ENCODE results near the gene BARX1.
"Not testable (repeated sequence)": the region's sequence is repeated elsewhere in the genome, so short reads cannot be mapped to it uniquely, and the experiment has no call there.

Gene BARX1

DNA sequence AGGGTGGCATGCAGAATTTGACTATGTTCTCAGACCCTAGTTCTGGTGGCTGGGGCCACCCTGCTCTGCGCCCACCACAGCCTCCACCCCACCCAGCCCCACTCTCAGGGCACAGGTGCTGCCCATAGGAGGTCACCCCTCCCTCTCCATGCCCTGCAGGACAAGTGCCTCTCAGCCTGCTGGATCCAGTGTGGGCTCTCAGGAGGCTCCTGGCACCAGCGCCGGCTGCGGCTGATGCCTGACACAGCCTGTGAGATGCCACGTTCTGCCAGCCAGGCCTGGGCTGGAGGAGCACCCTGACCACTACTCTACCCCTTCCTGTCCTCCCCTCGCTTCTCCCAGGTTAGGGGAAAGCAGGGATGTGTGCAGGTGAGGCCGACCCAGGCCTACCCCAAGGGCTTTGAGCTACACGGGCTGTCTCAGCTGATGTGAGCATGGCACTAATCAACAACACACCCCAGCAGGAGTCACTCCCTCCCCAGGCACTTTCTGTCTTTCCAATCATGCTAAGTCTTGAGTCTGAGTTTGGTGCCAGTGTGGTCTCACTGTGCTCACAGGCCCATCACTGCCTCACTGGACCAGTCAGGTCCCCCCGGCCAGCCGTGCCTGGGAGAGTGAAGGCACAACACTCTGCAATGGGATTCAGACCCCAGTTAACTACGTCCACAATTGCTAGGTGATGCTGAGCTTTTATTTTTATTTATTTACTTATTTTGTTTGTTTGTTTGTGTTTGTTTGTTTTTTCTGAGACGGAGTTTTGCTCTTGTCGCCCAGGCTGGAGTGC lies 12.1 kb upstream of the BARX1 start:
- Histone ChIP-seq H3K36me3 (ENCODE audit: control insufficient read depth, insufficient read depth, low read length) (no peaks in the 10 kb centered on the region), H3K4me3 (ENCODE audit: insufficient read depth, low read depth, low read length) (no peak overlapping the region), H3K9me3 (ENCODE audit: control insufficient read depth, low read length) (no peaks in the 10 kb centered on the region), H3K27me3 (ENCODE audit: control insufficient read depth, insufficient read depth, low read length, poor library complexity, severe bottlenecking) (peaks cover 8% of the 10 kb centered on the region), H3K4me1 (ENCODE audit: control insufficient read depth, insufficient read depth, low read length) (no peaks in the 10 kb centered on the region), H3K27ac (ENCODE audit: insufficient read depth, low read depth, low read length, poor library complexity, severe bottlenecking) (no peak overlapping the region)
- WGBS, 2 experiments, result 91 to 93% methylated on average over 13 of the region's 13 CpGs

DNA sequence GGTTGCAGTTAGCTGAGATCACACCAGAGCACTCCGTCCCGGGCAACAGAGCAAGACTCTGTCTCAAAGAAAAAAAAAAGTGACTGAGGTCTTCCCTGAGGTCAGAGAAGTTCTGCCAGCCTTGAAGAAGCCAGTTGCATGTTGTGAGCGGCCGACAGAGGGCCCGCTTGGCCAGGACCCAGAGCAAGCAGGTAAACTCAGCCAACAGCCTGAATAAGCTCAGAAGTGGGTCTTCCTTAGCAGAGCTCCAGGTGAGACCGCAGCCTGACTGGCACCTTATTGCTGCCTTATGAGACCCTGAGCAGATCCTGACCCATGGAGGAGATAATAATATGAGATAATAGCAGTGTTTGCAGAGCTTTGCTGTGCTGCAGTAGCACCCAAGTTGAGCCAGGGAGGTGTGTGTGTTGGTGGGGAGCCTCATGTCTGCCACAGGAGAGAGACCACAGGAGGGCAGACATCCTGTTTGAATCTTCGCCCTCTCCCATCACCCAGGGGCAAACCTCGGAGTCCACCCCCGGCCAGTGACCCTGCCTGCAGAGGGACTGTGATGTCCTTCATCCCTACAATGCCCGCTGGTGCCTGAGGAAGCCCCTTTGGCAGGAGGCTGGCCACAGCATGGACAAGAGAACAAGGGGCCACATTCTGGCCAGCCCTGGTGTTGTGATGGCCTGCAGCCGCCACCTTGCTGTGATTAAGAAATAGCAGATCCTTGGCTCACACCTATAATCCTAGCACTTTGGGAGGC lies 10.8 kb upstream of the BARX1 start:
- 78 to 82% methylated on average over 11 of the region's 11 CpGs for WGBS, 2 experiments

DNA sequence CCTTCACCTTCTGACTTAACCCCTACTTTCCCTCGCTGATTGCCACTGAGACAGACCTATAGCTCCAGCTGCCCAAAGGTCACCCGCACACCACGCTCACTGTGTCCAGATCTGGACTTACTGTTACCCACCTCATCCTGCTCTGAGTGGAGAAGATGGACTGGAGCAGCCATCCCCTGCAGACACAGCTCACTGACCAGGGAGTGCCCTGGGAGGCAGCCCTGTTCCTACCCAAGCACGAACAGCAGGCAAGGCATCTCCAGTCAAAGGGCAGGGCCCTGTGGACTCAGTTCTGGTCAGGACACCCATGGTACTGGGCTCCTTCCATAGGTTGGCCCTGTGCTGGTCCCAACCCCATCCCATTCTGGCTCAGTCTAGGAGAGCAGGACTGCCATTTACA lies 9.5 kb upstream of the BARX1 start:
- Histone ChIP-seq H3K36me3 (ENCODE audit: control insufficient read depth, insufficient read depth, low read length) (no peaks in the 10 kb centered on the region), H3K9me3 (ENCODE audit: control insufficient read depth, low read length) (no peaks in the 10 kb centered on the region), H3K27ac (ENCODE audit: insufficient read depth, low read depth, low read length, poor library complexity, severe bottlenecking) (no peak overlapping the region), H3K4me3 (ENCODE audit: insufficient read depth, low read depth, low read length) (no peak overlapping the region), H3K27me3 (ENCODE audit: control insufficient read depth, insufficient read depth, low read length, poor library complexity, severe bottlenecking) (peaks cover 33% of the 10 kb centered on the region), H3K4me1 (ENCODE audit: control insufficient read depth, insufficient read depth, low read length) (no peaks in the 10 kb centered on the region)
- WGBS, 2 experiments, result 91 to 94% methylated on average over 4 of the region's 4 CpGs

More for the DNA sequence above, 10.8 kb upstream of the BARX1 start:
- no peak overlapping the region for H3K27ac ChIP-seq (ENCODE audit: insufficient read depth, low read depth, low read length, poor library complexity, severe bottlenecking)
- no peaks in the 10 kb centered on the region for H3K4me1 ChIP-seq (ENCODE audit: control insufficient read depth, insufficient read depth, low read length)
- H3K36me3 ChIP-seq (ENCODE audit: control insufficient read depth, insufficient read depth, low read length), result no peaks in the 10 kb centered on the region
- H3K27me3 ChIP-seq (ENCODE audit: control insufficient read depth, insufficient read depth, low read length, poor library complexity, severe bottlenecking), result peaks cover 20% of the 10 kb centered on the region
- no peak overlapping the region for H3K4me3 ChIP-seq (ENCODE audit: insufficient read depth, low read depth, low read length)
- H3K9me3 ChIP-seq (ENCODE audit: control insufficient read depth, low read length), result no peaks in the 10 kb centered on the region

DNA sequence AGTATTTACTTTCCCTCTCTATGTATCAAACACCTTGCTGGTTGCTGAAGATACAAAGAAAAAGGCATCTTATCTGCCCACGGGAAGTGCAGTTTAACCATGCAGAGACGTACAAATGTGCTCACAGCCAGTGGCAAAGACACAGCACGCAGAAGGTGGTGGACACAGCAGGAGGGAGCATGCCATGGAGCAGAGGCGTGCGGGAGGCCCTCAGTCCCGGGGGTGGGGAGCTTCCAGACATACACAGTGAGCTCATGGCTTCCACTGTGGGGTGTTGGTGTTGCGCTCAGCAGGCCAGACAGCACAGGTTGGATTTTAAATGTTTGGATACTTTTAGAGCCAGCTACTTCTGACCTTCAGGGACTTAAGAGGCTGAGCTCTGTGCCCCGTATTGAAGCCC lies 8.8 kb upstream of the BARX1 start:
- Histone ChIP-seq H3K36me3 (ENCODE audit: control insufficient read depth, insufficient read depth, low read length) (no peaks in the 10 kb centered on the region), H3K27ac (ENCODE audit: insufficient read depth, low read depth, low read length, poor library complexity, severe bottlenecking) (no peak overlapping the region), H3K4me1 (ENCODE audit: control insufficient read depth, insufficient read depth, low read length) (peaks cover 5% of the 10 kb centered on the region), H3K27me3 (ENCODE audit: control insufficient read depth, insufficient read depth, low read length, poor library complexity, severe bottlenecking) (peaks cover 40% of the 10 kb centered on the region), H3K4me3 (ENCODE audit: insufficient read depth, low read depth, low read length) (no peak overlapping the region), H3K9me3 (ENCODE audit: control insufficient read depth, low read length) (no peaks in the 10 kb centered on the region)
- 49 to 54% methylated on average over 8 of the region's 8 CpGs for WGBS, 2 experiments

DNA sequence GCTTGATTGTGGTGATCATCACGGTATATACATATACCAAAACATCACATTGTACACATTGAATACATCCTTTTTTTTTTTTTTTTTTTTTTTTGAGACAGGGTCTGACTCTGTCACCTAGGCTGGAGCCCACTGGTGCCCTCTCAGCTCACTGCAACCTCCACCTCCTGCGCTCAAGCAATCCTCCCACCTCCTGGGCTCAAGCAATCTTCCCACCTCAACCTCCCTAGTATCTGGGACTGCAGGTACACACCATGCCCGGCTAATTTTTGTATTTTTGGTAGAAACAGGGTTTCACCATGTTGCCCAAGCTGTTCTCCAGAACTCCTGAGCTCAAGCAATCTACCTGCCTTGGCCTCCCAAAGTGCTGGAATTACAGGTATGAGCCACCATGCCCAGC lies 8.3 kb upstream of the BARX1 start:
- H3K9me3 ChIP-seq (ENCODE audit: control insufficient read depth, low read length); H3K36me3 ChIP-seq (ENCODE audit: control insufficient read depth, insufficient read depth, low read length); H3K4me3 ChIP-seq (ENCODE audit: insufficient read depth, low read depth, low read length); H3K27ac ChIP-seq (ENCODE audit: insufficient read depth, low read depth, low read length, poor library complexity, severe bottlenecking); H3K4me1 ChIP-seq (ENCODE audit: control insufficient read depth, insufficient read depth, low read length): not testable (repeated sequence)
- WGBS, 2 experiments, result 60 to 74% methylated on average over 3 of the region's 3 CpGs
- peaks cover 45% of the 10 kb centered on the region for H3K27me3 ChIP-seq (ENCODE audit: control insufficient read depth, insufficient read depth, low read length, poor library complexity, severe bottlenecking)

DNA sequence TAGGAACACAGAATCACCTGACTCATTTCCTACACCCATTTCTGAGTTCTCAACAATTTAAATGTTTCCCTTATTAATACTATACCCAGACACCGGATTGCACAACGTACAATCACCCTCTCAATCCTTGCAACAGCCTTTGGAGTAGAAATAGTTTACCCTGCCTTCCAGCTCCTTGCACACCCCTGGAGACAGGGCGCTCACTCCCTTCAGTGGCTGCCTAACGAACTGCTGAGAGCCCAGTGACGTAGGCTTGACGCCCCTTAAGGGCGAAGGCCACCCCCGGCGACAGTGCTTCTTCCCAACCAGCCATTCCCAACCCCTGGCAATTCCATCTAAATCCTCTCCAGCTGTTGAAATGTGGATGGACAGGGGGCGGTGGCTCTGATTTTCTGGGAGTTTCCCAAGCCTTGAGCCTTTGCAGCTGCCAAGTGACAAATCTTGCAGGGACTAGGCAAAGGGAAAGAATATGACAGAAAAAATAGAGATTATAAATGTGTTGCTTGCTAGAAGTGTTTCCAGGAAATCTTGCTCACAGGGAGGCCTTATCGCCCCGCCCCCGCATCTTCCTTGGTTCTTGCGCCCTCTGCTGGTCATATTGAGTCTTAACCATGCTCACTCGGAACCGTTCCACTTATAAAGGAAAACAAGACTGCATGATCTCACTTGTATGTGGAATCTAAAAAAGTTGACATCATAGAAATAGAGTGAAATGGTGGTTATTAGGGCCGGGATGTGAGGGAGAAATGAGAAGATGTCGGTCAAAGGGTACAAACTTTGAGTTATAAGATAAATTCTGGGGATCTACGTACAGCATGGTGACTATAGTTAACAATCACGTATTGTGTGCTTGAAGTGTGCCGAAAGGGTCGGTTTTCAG lies 7.6 kb upstream of the BARX1 start:
- H3K27me3 ChIP-seq (ENCODE audit: control insufficient read depth, insufficient read depth, low read length, poor library complexity, severe bottlenecking), result peaks cover 52% of the 10 kb centered on the region
- H3K27ac ChIP-seq (ENCODE audit: insufficient read depth, low read depth, low read length, poor library complexity, severe bottlenecking), result no peak overlapping the region
- peaks cover 15% of the 10 kb centered on the region for H3K4me1 ChIP-seq (ENCODE audit: control insufficient read depth, insufficient read depth, low read length)
- H3K36me3 ChIP-seq (ENCODE audit: control insufficient read depth, insufficient read depth, low read length), result no peaks in the 10 kb centered on the region
- WGBS, 2 experiments, result 28 to 31% methylated on average over 22 of the region's 22 CpGs
- no peaks in the 10 kb centered on the region for H3K9me3 ChIP-seq (ENCODE audit: control insufficient read depth, low read length)
- no peak overlapping the region for H3K4me3 ChIP-seq (ENCODE audit: insufficient read depth, low read depth, low read length)

DNA sequence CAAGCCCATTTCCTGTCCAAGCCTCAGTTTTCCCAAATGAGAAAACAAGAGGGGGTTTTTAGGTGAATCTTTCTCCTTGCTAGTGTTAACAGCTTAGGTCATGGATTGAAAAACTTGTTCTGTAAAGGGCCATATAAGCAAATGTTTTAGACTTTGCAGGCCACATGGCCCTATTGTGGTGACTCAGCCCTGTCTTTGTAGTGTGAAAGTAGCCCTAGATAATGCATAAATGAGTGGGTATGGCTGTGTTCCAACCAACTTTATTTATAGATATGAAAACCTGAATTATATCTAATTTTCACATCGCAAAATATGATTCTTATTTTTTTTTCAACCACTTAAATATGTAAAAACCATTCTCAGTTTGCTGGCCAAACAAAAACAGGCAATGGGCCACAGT lies 6.9 kb upstream of the BARX1 start:
- Histone ChIP-seq H3K9me3 (ENCODE audit: control insufficient read depth, low read length) (no peaks in the 10 kb centered on the region), H3K27ac (ENCODE audit: insufficient read depth, low read depth, low read length, poor library complexity, severe bottlenecking) (no peak overlapping the region), H3K27me3 (ENCODE audit: control insufficient read depth, insufficient read depth, low read length, poor library complexity, severe bottlenecking) (peaks cover 60% of the 10 kb centered on the region), H3K36me3 (ENCODE audit: control insufficient read depth, insufficient read depth, low read length) (no peaks in the 10 kb centered on the region), H3K4me1 (ENCODE audit: control insufficient read depth, insufficient read depth, low read length) (peaks cover 15% of the 10 kb centered on the region), H3K4me3 (ENCODE audit: insufficient read depth, low read depth, low read length) (no peak overlapping the region)
- WGBS, 2 experiments, result 68 to 82% methylated on average over 1 of the region's 1 CpG

DNA sequence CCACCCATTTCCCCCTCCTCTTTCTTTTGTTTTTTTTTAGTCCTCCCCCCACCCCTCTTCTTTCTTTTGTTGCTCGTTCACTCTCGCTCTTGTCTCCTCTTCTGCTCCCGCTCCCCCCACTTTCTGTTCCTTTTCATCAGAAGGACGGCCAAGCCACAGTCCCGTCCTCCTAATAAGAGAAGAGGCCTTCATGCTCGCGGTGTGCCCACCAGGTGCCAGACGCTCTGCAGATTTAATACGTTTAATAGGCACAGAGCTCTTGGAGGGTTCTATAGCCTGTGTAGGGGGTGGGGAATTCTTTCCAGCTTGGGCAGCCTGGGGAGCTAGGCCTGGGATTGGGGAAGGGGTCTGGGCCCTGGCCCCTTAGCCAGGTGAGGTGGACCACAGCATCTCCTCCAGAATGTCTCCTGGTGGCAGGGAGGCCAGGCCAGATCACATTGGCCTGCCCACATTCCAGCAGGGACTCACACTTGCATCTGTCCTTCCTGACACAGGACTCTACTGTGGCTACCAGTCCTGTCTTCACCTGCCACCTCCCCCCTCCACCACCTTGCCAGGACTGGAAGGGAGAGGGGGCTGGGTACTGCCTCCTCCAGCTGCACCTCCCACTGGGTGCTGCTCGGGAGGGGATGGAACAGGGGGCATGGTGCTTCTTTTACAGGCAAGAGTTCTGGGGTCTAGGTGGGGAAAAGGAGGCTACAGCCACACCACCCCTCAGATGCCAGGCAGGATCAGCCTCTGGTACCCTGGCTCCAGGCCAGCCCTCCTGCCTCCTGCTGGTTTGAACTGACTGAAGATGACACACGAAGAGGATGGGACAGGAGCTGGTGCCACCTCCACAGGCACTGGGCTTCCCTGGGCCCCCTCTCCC lies 6.1 kb upstream of the BARX1 start:
- no peak overlapping the region for H3K27ac ChIP-seq (ENCODE audit: insufficient read depth, low read depth, low read length, poor library complexity, severe bottlenecking)
- peaks cover 68% of the 10 kb centered on the region for H3K27me3 ChIP-seq (ENCODE audit: control insufficient read depth, insufficient read depth, low read length, poor library complexity, severe bottlenecking)
- WGBS, 2 experiments, result 11 to 13% methylated on average over 11 of the region's 11 CpGs
- no peak overlapping the region for H3K4me3 ChIP-seq (ENCODE audit: insufficient read depth, low read depth, low read length)
- no peaks in the 10 kb centered on the region for H3K9me3 ChIP-seq (ENCODE audit: control insufficient read depth, low read length)
- peaks cover 15% of the 10 kb centered on the region for H3K4me1 ChIP-seq (ENCODE audit: control insufficient read depth, insufficient read depth, low read length)
- H3K36me3 ChIP-seq (ENCODE audit: control insufficient read depth, insufficient read depth, low read length), result no peaks in the 10 kb centered on the region

DNA sequence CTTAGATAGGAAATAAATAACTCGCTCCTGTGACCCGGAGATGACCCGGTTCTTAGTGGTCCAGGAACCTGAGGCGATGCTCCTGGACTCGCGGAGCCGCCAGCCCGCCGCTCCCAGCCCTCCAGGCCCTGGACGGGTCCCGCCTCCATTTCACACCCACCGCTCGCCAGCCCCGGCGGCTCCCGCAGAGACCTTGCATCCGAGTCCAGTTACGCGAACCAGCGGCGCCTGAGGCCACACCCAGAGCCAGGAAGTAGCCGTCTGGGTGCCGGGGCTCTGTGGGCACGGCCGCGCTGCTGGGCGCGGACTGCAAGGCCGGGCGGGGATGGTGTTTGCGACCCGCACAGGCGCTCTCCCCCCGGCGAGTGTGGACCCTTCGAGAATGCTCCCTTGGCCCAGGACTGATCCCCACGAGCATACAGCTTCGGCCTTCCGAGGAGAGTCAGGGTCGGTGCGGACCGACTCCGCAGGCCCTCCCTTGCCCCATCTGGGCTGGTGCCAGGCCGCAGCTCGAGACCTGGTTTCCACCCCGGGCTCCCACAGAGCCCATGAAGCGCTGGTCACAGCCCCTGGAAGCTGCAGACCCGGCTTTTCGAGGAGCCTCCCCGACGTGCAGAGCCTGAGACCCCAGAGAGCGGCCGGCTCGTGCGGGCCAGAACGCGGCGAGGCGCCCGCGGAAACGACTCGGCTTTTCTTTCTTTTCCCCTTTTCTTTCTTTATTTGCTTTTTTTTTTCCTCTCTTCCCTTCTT lies 5.2 kb upstream of the BARX1 start:
- Histone ChIP-seq H3K9me3 (ENCODE audit: control insufficient read depth, low read length) (no peaks in the 10 kb centered on the region), H3K4me3 (ENCODE audit: insufficient read depth, low read depth, low read length) (no peak overlapping the region), H3K27me3 (ENCODE audit: control insufficient read depth, insufficient read depth, low read length, poor library complexity, severe bottlenecking) (peaks cover 76% of the 10 kb centered on the region), H3K36me3 (ENCODE audit: control insufficient read depth, insufficient read depth, low read length) (no peaks in the 10 kb centered on the region), H3K4me1 (ENCODE audit: control insufficient read depth, insufficient read depth, low read length) (peaks cover 15% of the 10 kb centered on the region), H3K27ac (ENCODE audit: insufficient read depth, low read depth, low read length, poor library complexity, severe bottlenecking) (no peak overlapping the region)
- 4% methylated on average over 63 of the region's 63 CpGs for WGBS, 2 experiments
